ENCODE data around the gene COA1.
"Not testable (repeated sequence)": the region's sequence is repeated elsewhere in the genome, so short reads cannot be mapped to it uniquely, and the experiment has no call there.

The COA1 gene

DNA sequence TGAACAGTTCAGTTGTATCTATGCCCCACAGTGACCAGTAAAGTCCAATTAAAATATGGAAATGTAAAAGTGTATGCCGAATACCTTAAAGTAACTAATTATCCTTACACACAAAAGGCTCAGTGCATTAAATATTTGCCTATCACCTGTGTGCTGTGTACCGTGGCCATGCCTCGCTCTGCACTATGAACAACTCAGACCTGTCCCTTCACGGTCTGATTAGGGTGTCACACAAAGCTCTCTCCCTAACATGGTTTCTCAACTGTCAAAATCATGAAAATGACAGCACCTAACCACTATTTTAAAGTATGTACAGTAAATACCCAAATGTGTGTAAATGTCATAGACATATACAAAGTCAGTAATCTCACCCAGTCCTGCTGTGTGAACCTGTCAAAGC lies 103.3 kb downstream of the COA1 start:
- DNase-seq, result no peak

DNA sequence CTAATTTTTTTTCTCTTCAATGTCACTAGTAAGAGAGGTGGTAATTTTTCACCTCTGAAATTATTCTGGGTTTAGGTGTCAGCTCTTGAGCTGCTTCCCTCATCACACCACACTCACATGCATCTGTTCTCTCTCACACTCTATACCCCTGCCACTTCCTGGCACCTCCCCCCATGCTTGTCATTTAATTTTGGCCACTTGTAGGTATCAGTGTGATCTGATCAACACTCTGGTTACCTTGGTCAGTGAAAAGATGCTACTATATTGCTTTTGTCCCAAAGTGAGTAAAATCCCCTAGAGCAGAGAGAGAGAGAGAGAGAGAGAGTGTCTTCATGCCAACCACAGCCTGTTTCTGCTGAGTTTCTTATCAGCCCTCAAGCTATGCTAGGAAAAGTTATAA lies 103.9 kb downstream of the COA1 start:
- no peak for DNase-seq

DNA sequence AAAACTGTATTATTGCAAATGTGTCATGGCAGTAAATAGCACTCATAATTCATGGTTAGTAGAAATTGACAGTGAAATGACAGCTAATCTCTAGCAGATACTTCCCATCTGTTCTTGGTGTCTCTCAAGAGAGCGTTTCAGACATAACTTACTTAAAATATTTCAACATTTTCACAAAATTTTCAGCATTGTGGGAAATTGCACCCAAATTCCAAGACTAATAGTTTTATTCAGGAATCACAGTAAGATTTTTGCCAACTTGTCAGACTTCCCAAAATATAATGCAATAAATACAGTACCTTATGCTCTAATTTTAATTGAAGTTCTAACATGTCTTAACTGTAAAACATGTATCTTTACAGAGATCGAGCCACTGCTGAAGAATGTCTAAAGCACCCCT lies 105.2 kb downstream of the COA1 start:
- no peak for DNase-seq

DNA sequence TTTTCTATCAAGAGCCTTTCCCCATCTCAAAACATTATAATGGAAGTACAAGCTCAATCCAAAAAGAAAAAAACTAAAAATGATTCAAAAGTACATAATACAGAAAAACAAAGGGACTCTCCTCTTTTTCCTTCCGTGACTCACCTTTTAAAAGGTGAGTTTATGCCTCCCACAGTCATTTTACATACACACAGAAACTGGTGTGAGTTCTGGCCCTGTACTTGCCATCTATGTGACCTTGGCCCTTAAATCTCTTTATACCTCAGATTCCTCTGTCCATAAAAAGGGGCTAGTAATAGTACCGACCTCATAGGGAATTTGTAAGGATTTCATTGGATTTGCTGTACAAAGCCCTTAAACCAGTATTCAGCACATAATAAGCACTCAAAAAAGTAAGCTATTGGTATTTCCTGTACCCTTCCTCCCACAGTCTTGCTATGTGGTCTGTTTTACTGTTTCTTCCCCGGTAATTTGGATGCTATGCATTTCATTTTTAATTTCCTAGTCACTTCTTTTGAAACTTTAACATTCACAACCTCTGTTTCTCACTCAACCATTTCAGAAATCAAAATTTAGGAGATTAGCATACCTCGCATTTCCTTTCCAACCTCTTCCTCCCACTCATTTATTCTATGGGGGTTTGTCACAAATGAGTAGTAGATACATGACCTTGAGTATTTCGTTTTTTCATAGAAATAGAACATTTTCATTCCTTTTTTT lies 107.4 kb downstream of the COA1 start:
- no peak for DNase-seq

DNA sequence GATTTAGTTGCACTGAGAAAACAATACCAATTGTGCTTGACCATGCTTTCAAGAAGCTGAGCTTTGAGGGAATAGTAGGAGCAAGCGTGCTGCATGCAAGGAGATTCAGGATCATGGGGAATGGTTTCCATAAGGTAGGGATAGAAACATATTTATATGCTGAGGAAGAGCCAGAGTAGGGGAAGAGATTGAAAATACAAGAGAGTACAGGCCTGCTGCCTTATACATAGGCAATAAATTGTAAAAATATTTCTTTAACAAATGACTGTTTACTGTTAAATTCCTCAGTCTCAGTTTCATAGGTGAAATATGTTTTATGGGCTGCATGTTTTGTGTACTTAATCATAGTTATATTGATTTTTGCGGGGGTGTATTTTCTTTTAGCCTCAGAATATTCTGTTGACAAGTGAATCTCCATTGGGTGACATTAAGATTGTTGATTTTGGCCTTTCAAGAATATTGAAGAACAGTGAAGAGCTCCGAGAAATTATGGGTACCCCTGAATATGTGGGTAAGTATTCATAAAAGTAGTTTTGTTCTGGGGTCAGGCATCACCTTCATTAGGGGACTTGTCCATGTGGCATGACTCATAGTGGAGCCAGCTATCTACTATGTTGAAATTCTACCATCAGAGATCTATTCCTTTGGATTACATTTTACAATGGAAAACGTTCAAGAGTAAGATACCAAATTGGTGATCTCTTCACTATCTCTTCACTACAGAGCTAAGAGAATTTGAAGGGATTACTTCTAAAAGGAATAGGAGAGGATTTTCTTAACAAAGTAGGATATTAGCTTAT lies 109.9 kb downstream of the COA1 start:
- DNase-seq, result no peak

DNA sequence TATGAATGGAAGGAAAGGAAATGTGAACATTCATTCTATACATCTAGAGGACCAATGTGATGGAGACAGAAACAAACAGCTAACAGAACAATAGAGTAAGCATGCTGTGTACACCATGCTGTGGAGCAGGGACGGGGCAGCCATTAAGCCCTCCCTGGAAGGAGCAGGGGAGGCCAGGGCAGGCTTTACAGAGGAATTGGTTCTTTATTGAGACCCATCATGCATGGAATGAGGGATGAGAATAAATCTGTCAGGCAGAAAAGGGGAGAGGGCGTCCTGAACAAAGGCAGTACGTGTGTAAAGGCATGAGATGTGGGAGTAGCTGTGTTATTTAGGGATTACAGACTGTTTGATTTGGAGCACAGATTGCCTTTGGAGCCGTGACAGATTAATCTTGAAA lies 111.2 kb downstream of the COA1 start:
- DNase-seq, result no peak

DNA sequence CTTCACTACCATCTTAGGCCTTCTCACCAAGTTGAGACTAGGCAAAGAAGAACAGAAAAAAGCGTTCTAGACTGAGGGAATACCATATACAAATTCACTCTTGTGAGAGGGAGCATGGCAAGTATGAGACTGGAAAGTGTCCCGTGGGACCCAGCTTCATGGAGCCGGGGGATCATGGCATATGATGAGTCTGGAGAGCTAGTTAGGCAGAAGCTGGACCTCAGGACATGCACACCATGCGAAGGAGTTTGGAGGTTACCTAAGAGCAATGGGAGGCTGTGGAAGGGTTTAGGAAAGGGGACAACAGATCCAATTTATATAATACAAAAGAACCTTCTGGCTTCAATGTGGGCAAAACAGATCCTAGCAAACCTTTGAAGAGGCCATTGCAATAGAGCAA lies 112.3 kb downstream of the COA1 start:
- DNase-seq, result no peak

DNA sequence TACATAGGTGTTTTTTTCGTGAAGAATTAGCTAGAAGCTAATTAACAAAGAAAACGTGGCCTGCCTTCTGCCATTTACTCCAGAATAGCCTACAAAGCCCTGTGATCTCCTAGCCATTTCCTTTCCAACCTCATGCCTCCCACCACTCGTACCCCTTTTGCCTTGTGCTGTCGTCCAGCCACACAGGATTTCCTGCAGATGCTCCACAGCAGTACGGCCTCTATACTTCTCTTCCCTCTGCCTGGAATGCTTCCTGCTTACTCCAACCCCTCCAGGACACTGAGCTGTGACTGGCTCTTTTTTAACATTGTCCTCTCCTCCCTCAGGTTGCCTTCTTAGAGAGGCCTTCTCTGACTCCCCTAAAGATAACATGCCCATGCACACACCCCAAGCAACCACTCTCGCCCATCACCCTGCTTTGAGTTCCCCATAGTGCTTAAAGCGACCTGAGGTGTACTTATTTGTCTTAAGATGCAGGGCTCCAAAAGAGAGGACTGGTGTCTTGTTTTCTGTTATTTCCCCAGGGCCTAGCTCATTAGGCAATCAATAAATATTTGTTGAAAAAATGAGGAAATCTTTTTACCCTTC lies 113.7 kb downstream of the COA1 start:
- no peak for DNase-seq

DNA sequence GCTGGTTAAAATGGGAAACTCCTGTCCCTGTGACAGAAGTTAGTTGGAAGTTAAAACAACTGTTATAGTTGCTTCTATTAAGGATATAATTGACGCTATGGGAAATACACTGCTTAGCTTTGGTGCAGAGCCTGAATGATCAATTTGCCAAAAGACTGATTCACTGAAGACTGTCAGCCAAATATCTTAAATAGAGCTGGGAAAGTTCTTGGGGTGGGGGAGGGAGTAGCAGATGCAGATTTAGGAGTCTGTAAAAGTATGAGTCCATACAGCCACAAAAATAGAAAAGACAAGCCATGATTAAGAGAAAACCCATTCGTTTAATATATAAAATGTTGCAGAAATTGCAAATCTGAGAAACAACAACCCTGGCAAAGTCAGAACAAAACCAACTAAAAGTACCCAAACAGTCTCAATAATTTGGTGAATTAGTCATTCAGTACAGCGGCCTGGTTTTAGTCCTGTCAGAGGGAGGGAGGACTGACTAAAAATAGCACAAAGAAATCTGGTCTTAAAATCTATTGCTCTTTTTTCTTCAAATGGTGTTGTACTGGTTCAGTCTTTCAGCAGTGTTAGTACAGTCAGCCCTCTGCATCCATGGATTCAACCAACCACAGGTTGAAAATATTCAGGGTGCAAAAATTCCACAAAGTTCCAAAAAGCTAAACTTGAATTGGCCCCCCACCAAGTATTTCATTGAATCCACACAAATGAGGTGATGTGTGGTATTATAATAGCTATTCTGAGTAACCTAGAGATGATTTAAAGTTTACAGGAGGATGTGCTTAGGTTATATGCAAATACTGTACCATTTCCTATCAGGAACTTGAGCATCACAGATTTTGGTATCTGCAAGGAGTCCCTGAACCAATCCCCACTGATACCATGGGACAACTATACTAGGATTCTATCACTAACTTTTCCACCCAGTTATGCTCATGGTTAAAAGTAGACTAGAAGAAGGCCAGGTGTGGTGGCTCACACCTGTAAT lies 116.4 kb downstream of the COA1 start:
- no peak for DNase-seq

DNA sequence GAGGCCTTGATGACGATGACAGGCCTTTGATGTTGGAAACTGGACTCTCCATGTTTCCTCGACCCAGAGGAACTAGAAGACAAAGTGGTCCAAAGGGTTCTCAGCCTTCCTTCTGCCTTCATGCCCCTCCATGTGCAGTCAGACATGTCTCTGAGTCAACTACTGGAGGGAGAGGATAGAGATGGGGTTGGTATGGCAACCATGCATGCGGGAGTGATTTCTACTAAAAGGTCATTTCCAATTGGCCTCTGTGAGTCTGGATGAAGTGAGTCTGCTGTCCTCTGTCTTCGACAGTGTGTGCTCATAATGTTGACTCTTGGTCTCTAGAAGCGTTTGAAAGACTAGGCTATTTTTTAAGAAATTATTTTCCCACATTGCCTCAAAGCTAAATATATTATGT lies 117.2 kb downstream of the COA1 start:
- no peak for DNase-seq

DNA sequence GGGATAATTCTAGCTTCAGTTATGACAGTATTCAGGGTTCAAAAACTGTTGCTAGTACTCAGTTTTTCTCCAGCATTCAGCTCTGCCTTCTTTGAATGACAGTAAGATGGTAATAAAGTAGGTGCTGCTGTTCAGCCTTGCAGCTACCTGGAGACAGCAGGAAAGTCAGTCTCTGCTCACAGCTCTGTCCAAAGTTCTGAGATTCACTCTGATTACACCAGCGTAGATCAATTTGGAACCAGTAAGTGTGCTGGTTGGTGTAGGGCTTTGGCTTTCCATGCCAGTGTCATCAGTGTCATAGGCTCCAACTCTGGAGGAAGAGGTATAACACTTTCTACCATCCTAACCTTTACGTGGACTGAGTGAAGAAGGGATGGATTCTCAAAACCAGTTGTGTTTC lies 120.2 kb downstream of the COA1 start:
- no peak for DNase-seq

DNA sequence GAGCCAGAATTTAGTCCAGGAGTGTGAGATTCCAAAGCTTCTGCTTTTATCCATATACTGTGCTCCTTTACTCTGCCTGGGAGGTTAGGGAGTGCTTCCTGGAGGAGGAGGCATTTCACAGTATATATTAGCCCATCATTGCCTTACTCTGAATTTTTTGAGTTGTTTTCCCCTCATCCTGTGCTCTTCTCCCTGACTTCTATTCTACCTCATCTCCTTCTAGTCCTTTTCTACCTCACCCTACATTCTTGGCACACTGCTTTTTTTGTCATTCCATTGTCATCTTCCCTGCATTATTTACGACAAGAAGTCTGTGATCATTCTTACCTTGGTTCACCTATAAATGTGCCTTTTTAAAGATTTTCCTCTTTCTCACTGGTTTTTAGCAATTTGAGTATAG lies 125.1 kb downstream of the COA1 start:
- no peak for DNase-seq

DNA sequence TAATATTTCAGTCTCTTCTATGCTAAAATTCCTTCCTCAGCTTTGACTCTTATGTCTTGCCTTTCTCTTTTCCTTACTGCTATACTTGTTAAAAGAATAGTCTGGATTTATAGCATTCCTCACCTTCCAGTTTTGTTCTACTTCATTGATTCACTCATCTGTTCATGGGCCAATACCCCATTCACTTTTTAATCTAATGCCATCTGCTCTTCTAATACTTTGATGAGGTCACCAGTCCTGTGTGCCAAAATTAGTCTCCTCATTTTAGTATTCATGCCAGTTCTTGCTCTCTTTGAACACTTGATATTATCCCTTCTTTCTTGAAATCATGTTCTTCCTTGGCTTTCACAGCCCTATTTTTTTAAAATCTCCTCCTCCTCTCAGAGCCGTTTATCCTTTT lies 127.1 kb downstream of the COA1 start:
- no peak for DNase-seq

DNA sequence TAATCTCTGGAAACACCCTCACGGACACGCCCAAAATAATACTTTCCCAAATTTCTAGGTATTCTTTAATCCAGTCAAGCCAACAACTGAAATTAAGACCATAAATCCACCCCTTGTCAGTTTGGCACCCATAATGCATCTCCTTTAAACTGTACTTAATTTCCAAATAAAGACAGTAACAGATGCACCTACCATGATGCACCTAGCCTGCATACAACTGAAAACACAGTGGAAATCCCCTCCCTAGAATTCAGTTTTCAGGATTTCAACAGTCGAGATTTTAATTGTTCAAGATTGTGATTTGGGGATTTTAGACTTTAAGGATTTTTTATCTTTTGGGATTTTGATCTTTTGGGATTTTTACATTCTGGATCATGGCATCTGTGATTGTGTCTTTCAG lies 129.3 kb downstream of the COA1 start:
- no peak for DNase-seq

DNA sequence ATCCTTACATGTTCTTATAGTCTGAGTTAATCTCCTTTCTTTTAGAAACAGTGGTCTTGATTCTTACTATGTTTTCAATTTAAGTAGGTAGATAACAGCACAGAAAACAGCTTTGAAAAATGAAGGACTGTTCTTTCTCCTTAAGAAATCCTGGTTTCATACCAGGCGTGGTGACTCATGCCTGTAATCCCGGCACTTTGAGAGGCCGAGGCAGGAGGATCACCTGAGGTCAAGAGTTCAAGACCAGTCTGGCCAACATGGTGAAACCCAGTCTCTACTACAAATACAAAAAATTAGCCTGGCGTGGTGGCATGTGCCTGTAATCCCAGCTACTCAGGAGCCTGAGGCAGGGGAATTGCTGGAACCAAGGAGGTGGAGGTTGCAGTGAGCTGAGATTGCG lies 132.9 kb downstream of the COA1 start:
- DNase-seq, result not testable (repeated sequence)

DNA sequence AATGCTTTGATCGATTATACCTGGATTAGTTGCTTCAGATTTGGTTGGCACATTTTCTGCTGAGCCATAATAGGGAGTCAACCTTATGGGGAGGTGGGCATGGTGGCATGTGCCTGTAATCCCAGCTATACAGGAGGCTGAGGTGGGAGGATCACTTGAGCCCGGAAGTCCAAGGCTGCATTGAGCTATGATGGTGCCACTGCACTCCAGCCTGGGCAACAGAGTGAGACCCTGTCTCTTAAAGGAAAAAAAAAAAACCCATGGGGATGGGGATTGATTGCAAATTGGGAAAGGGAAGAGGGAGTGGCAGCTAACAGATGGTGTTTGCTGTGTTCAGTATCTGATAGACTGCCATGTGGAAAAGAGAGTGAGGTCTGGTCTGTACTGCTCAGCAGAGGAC lies 135.3 kb downstream of the COA1 start:
- DNase-seq, result no peak

DNA sequence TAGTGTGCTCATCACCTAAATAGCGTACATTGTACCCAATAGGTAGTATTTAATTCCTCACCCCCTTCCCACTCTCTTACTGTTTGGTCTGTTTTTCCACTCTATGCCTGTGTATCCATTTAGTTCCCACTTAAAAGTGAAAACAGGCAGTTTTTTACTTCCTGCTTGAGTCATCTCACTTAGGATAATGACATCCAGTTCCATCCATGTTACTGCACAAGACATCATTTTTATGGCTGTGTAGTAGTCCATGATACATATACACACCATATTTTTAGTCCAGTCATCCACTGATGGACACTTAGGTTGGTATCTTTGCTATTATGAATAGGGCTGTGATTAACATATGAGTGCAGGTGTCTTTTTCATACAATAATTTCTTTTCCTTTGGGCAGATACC lies 136.3 kb downstream of the COA1 start:
- DNase-seq, result no peak

DNA sequence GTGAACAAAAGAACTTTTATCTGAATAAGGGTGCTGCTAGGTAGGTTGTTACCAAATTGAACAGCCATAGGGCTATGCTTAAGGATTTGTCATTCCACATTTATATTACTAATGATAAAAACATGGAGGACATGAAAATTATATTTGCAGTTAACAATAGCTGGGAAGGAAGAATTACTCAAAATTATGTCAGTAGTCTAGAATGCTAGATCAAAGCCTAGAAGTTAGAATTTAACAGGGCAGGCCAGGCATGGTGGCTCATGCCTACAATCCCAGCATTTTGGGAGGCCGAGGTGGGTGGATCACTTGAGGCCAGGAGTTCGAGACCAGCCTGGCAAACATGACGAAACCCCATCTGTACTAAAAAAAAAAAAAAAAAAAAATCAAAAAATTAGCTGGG lies 137.0 kb downstream of the COA1 start:
- no peak for DNase-seq

DNA sequence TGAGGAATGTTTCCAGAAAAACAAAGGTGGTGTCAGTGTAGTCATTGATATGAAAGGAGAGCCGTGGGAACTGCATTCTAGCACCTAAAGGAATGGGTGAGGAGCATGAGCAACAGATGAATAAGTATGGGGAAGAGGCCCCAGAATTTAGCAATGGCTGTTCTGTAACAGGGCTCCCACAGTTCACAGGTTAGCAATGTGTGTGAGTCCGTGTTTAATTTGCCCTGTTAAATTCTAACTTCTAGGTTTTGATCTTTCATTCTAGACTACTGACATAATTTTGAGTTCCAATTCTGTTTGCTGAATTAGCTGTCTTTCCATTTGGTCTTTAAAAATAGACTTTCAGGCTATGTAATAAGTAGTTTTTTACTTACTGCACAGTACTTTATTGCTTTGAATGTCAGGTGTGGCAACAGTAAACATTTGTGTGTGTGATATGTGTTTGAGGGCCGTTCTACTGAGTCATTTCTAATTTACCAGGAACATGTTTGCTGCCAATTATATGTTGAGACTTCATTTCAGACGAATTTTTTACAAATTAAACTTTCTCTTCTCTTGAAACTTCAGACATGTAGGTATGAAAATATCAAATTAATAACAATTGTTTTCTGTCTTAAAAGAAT lies 137.7 kb downstream of the COA1 start:
- DNase-seq, result no peak

DNA sequence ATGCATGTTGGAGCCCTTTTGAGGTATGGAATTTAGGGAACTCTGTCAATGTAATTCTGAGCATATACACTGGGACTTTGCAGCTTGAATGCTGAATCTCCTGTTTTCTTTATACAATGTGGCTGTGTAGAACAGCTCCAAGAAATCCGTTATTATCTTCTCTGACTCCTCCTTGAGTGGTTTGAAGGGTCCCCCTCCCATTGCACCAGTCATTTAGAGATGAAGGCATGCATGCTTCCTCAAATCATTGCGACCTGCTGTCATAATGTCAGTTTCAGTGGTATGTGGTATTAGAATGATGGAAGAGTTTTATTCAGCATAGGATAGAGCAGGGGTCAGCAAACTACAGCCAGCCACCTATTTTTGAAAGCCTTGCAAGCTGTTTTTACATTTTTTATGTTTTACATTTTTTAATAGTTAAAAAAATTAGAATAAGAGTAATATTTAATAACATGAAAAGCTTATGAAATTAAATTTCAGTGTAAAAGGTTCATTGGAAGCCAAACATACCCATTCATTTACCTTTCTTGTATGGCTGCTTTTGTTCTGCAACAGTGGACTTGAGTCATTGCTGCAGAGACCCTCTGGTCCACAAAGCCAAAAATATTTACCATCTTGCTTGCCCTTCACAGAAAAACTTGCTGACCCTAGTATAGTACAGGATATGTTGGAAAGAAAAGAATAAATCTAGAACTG lies 138.3 kb downstream of the COA1 start:
- DNase-seq, result no peak

DNA sequence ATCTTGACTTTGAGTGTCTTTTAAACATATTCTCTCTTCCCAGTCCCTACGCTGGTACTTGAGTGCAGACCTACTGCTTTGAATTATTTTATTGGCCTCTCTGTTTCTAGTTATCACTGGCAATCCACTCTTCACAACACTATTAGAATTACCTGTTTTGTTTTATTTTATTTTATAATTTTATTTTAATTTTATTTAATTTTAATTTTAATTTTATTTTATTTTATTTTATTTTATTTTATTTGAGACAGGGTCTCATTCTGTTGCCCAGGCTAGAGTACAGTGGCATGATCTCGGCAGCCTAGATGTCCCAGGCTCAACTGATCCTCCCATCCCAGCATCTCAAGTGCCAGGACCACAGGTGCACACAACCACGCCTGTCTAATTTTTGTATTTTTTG lies 139.6 kb downstream of the COA1 start:
- no peak for DNase-seq
